BLaER1 treated with 17β-estradiol and CSF1 and Interleukin-3, amounts not matched to agents 10 nM and 100 nM (cell line): ENCODE measurements around the gene TRAP1.
A peak's percentile ranks its signal among the peaks of the same experiment; 100 is the strongest.
"Not testable (repeated sequence)": the region's sequence is repeated elsewhere in the genome, so short reads cannot be mapped to it uniquely, and the experiment has no call there.

Source experiments
- H3K27ac ChIP-seq, 11 experiments: shearing (Covaris generic); formaldehyde crosslinking; 2 replicates each; pipeline ENCODE4 v1.8.1; 2022
- H3K27me3 ChIP-seq, 11 experiments: shearing (Covaris generic); formaldehyde crosslinking; 2 replicates each; pipeline ENCODE4 v1.8.1; 2022
- H3K36me3 ChIP-seq, 11 experiments: shearing (Covaris generic); formaldehyde crosslinking; 2 replicates each; pipeline ENCODE4 v1.8.1; 2022
- H3K4me1 ChIP-seq, 10 experiments: shearing (Covaris generic); formaldehyde crosslinking; 2 replicates each; pipeline ENCODE4 v1.8.1; 2022
- H3K4me2 ChIP-seq, 11 experiments: shearing (Covaris generic); formaldehyde crosslinking; 2 replicates each; pipeline ENCODE4 v1.8.1; 2022
- H3K4me3 ChIP-seq, 10 experiments: shearing (Covaris generic); formaldehyde crosslinking; 2 replicates each; pipeline ENCODE4 v1.8.1; 2022
- H3K9ac ChIP-seq, 11 experiments: shearing (Covaris generic); formaldehyde crosslinking; 2 replicates each; pipeline ENCODE4 v1.8.1; 2022
- H3K9me3 ChIP-seq, 11 experiments: shearing (Covaris generic); formaldehyde crosslinking; replicated peaks in 1 of 11; 2 replicates each; pipeline ENCODE4 v1.8.1; 2022
- H4K20me1 ChIP-seq, 11 experiments: shearing (Covaris generic); formaldehyde crosslinking; 2 replicates each; pipeline ENCODE4 v1.8.1; 2022
- Cebpa-rat ChIP-seq, 11 experiments: shearing (Covaris generic); IDR thresholded peaks; 2 replicates each; pipeline ENCODE4 v1.8.1; 2022

TRAP1 gene

GRCh38 chr16:3665508-3665907 lies 51.8 kb downstream of the TRAP1 start:
- Histone ChIP-seq H3K36me3 (peaks cover 67 to 97% (median 82%) of the 10 kb centered on the region in 11 experiments), H3K4me3 (no peak overlapping the region), H4K20me1 (peaks cover 0 to 47% (median 9%) of the 10 kb centered on the region in 11 experiments; a peak in 10 of 22 replicates), H3K27me3 (no peaks in the 10 kb centered on the region), H3K9me3 (no peaks in the 10 kb centered on the region), H3K4me1 (peaks cover 0 to 22% (median 9%) of the 10 kb centered on the region in 10 experiments; a peak in 12 of 20 replicates), H3K27ac (no peak overlapping the region), H3K4me2 (no peak overlapping the region), H3K9ac (0 out of 22 replicates have a peak overlapping the region, but pooled peaks of 1 of the 11 experiments have one; percentile 24)
- TF ChIP-seq Cebpa-rat (IDR thresholded peaks at IDR 0.05), result no peak

GRCh38 chr16:3664187-3664896 lies 53.0 kb downstream of the TRAP1 start:
- H3K9ac ChIP-seq, result no peak overlapping the region
- no peaks in the 10 kb centered on the region for H3K27me3 ChIP-seq
- no peak overlapping the region for H3K4me2 ChIP-seq
- no peak for TF ChIP-seq Cebpa-rat (IDR thresholded peaks at IDR 0.05)
- no peaks in the 10 kb centered on the region for H3K9me3 ChIP-seq
- no peak overlapping the region; a peak in 1 of 22 replicates for H3K27ac ChIP-seq
- peaks cover 3 to 29% (median 12%) of the 10 kb centered on the region in 10 experiments; a peak in 17 of 20 replicates for H3K4me1 ChIP-seq
- H4K20me1 ChIP-seq, result peaks cover 0 to 54% (median 10%) of the 10 kb centered on the region in 11 experiments; a peak in 13 of 22 replicates
- peaks cover 77 to 98% (median 91%) of the 10 kb centered on the region in 11 experiments for H3K36me3 ChIP-seq
- H3K4me3 ChIP-seq, result no peak overlapping the region

- H4K20me1 ChIP-seq, result peaks cover 0 to 70% (median 19%) of the 10 kb centered on the region in 11 experiments; a peak in 13 of 22 replicates
- no peak overlapping the region for H3K9ac ChIP-seq
- no peak overlapping the region for H3K27ac ChIP-seq
- no peak overlapping the region for H3K4me3 ChIP-seq
- no peaks in the 10 kb centered on the region for H3K27me3 ChIP-seq
- H3K36me3 ChIP-seq, result peaks cover 80 to 98% (median 93%) of the 10 kb centered on the region in 11 experiments
- H3K9me3 ChIP-seq, result no peaks in the 10 kb centered on the region
- no peak overlapping the region for H3K4me2 ChIP-seq
- peaks cover 7 to 26% (median 15%) of the 10 kb centered on the region in 10 experiments; a peak in 17 of 20 replicates for H3K4me1 ChIP-seq
- TF ChIP-seq Cebpa-rat (IDR thresholded peaks at IDR 0.05), result no peak
Measured at GRCh38 chr16:3662601-3663000, 54.7 kb downstream of the TRAP1 start.

DNA sequence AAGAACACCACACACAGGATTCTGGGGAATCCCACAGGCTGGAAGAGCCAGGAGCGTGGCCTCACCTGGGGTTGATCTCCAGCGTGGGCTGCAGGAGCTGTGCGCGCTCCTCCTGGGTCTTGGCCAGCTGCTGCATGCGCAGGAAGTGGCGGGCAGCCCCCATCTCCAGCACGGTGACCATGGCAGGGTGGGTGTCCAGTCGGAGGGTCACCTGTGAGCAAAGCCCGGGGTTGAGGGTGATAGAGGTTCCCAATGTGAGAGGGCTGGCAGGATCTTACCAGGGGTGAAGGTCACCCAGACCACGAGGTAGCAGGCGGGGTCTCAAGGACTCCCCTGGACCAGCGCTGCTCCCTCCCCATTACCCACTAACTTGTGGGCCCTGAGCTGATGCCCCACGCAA lies 55.4 kb downstream of the TRAP1 start:
- H3K4me2 ChIP-seq, result no peak overlapping the region
- peaks cover 7 to 26% (median 15%) of the 10 kb centered on the region in 10 experiments; a peak in 17 of 20 replicates for H3K4me1 ChIP-seq
- TF ChIP-seq Cebpa-rat (IDR thresholded peaks at IDR 0.05), result no peak
- no peak overlapping the region for H3K9ac ChIP-seq
- no peak overlapping the region for H3K4me3 ChIP-seq
- no peak overlapping the region for H3K27ac ChIP-seq
- H4K20me1 ChIP-seq, result peaks cover 0 to 77% (median 22%) of the 10 kb centered on the region in 11 experiments; a peak in 13 of 22 replicates
- no peaks in the 10 kb centered on the region for H3K9me3 ChIP-seq
- H3K36me3 ChIP-seq, result peaks cover 86 to 100% (median 94%) of the 10 kb centered on the region in 11 experiments
- H3K27me3 ChIP-seq, result no peaks in the 10 kb centered on the region

DNA sequence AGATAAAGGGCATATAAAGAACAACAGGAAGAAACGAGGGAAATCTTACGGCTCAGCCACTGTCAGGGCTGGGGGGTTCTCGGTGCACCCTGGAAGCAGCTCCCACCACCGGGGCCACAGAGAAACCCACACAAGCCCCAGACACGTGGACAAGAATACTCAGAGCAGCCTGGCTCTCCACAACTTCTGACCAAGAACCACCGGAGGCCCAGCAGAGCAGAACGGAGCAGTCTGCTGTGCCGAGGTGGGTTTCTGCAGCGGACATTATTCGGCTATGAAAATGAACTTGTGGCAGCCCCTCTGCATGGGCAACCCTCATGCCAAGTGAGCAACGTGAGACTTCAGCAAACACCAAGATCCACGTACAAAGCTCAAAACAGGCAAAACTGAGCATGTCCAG lies 56.0 kb downstream of the TRAP1 start:
- Histone ChIP-seq H3K36me3 (peaks cover 91 to 100% (median 97%) of the 10 kb centered on the region in 11 experiments), H3K27me3 (no peaks in the 10 kb centered on the region), H3K4me1 (peaks cover 7 to 26% (median 15%) of the 10 kb centered on the region in 10 experiments; a peak in 17 of 20 replicates), H4K20me1 (peaks cover 0 to 83% (median 22%) of the 10 kb centered on the region in 11 experiments; a peak in 12 of 22 replicates), H3K4me2 (0 out of 22 replicates have a peak overlapping the region, but pooled peaks of 1 of the 11 experiments have one; percentile 11), H3K9me3 (no peaks in the 10 kb centered on the region), H3K4me3 (no peak overlapping the region), H3K9ac (peak overlapping the region in 1 of 11 experiments; percentile 6; a peak in 1 of 22 replicates), H3K27ac (no peak overlapping the region)
- TF ChIP-seq Cebpa-rat (IDR thresholded peaks at IDR 0.05), result no peak

- no peaks in the 10 kb centered on the region for H3K9me3 ChIP-seq
- peaks cover 0 to 87% (median 22%) of the 10 kb centered on the region in 11 experiments; a peak in 13 of 22 replicates for H4K20me1 ChIP-seq
- H3K4me2 ChIP-seq, result peak overlapping the region in 5 of 11 experiments; percentile 4 to 43 (median 9); a peak in 5 of 22 replicates
- H3K4me3 ChIP-seq, result no peak overlapping the region
- no peak overlapping the region for H3K27ac ChIP-seq
- H3K4me1 ChIP-seq, result peaks cover 6 to 21% (median 8%) of the 10 kb centered on the region in 10 experiments; a peak in 16 of 20 replicates
- H3K27me3 ChIP-seq, result no peaks in the 10 kb centered on the region
- H3K9ac ChIP-seq, result 0 out of 22 replicates have a peak overlapping the region, but pooled peaks of 1 of the 11 experiments have one; percentile 2
- peaks cover 89 to 100% (median 98%) of the 10 kb centered on the region in 11 experiments for H3K36me3 ChIP-seq
- no peak for TF ChIP-seq Cebpa-rat (IDR thresholded peaks at IDR 0.05)
Measured at GRCh38 chr16:3659251-3659650, 58.1 kb downstream of the TRAP1 start.

DNA sequence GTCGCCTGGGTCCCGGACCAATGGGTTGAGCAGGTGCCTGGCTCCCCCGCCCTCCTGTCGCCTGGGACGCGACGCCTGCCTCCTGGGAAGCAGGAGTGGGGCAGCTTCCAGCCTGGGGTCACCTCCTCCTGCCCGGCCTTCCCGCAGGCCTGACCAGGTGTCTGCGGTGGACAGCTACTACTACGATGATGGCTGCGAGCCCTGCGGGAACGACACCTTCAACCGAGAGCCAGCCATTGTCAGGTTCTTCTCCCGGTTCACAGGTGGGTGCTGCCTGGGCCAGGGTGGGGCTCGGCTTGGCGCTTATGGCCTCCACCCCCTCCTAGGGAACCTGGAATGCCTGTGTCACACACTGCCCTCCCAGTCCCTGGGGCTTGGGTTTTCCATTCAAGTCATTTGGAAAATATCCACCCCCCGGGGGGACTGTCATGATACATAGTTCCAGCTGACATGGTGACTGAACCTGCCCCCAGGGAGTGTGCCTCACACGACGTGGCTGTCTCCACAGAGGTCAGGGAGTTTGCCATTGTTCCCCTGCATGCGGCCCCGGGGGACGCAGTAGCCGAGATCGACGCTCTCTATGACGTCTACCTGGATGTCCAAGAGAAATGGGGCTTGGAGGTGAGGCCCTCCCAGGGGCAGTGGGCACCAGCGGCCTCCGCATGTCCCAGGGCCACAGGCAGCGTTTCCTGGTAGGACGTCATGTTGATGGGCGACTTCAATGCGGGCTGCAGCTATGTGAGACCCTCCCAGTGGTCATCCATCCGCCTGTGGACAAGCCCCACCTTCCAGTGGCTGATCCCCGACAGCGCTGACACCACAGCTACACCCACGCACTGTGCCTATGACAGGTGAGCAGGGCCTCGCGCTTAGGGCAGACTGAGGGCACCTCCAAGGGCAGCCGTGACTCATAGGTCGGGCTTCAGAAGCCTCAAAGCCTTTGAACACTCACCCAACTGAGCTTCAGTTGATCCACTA lies 60.5 kb downstream of the TRAP1 start:
- Histone ChIP-seq H3K9me3 (no peaks in the 10 kb centered on the region), H3K4me3 (no peak overlapping the region), H3K36me3 (peaks cover 79 to 100% (median 91%) of the 10 kb centered on the region in 11 experiments), H3K9ac (no peak overlapping the region), H4K20me1 (peaks cover 0 to 79% (median 22%) of the 10 kb centered on the region in 11 experiments; a peak in 13 of 22 replicates), H3K27ac (no peak overlapping the region), H3K27me3 (no peaks in the 10 kb centered on the region), H3K4me1 (peaks cover 6 to 18% (median 8%) of the 10 kb centered on the region in 10 experiments; a peak in 16 of 20 replicates), H3K4me2 (no peak overlapping the region)
- no peak for TF ChIP-seq Cebpa-rat (IDR thresholded peaks at IDR 0.05)

- H3K9me3 ChIP-seq, H3K27ac ChIP-seq, H3K27me3 ChIP-seq, H3K4me3 ChIP-seq, H3K9ac ChIP-seq, H3K4me2 ChIP-seq: not testable (repeated sequence)
- peaks cover 79 to 100% (median 91%) of the 10 kb centered on the region in 11 experiments for H3K36me3 ChIP-seq
- peaks cover under 1 to 12% (median 7%) of the 10 kb centered on the region in 10 experiments; a peak in 15 of 20 replicates for H3K4me1 ChIP-seq
- H4K20me1 ChIP-seq, result peaks cover 0 to 79% (median 16%) of the 10 kb centered on the region in 11 experiments; a peak in 13 of 22 replicates
Measured at GRCh38 chr16:3656160-3656490, 61.2 kb downstream of the TRAP1 start.
